ENCODE measurements around the gene SCAPER. TPM values are rescaled to one million over a fixed set of nuclear protein-coding genes. Genes with fewer than 3 reads are reported as not detected.

SCAPER gene
- total RNA-seq, 1 experiment from 2014 or later, result 7.4 TPM

GRCh38 chr15:76829939-76830338 lies 75.2 kb downstream of the SCAPER start:
- no peak overlapping the region for H3K56ac ChIP-seq (ENCODE audit: insufficient read length, low read depth, low read length)
- H4K8ac ChIP-seq (replicated peaks; ENCODE audit: insufficient read length, low read depth, low read length), result no peak overlapping the region
- no peak overlapping the region for H3K27ac ChIP-seq (ENCODE audit: insufficient read length, low read depth, low read length)
- Mint-ChIP-seq H3K4me1 (peaks cover 4 to 5% of the 10 kb centered on the region in 2 experiments; a peak in 3 of 4 replicates), H3K9me3 (peaks cover 0 to 2% of the 10 kb centered on the region in 2 experiments; a peak in 2 of 5 replicates), H3K36me3 (ENCODE audit: insufficient read depth in 1 of 3, low read depth in 3 of 3) (no peaks in the 10 kb centered on the region), H3K4me3 (no peak overlapping the region), H3K27ac (no peak overlapping the region), H3K27me3 (ENCODE audit: low read depth) (no peaks in the 10 kb centered on the region)
- H3T11ph ChIP-seq (ENCODE audit: low read length), result no peak overlapping the region
- no peak overlapping the region for H3K4me2 ChIP-seq (ENCODE audit: insufficient read depth, insufficient read length, low read length)
- no peak overlapping the region for H4K91ac ChIP-seq (ENCODE audit: insufficient read length, low read depth, low read length)
- no peak overlapping the region for H2BK20ac ChIP-seq (ENCODE audit: low read depth, low read length, poor library complexity, severe bottlenecking)
- no peak overlapping the region for H2BK15ac ChIP-seq (ENCODE audit: low read depth, low read length)
- H3K14ac ChIP-seq (ENCODE audit: insufficient read depth, low read length), result no peak overlapping the region
- no peak overlapping the region for H2AK5ac ChIP-seq (ENCODE audit: insufficient read length, low read length)
- H3K9me3 ChIP-seq (ENCODE audit: control insufficient read depth, low read depth, low read length), result no peaks in the 10 kb centered on the region
- no peak overlapping the region for H3K4ac ChIP-seq (ENCODE audit: low read depth, low read length)
- no peak for DNase-seq
- no peak overlapping the region for H2BK120ac ChIP-seq (ENCODE audit: low read depth, low read length, poor library complexity, severe bottlenecking)
- no peaks in the 10 kb centered on the region for H3K79me2 ChIP-seq (ENCODE audit: insufficient read depth, low read length)
- 100% methylated on average over 1 of the region's 4 CpGs for WGBS (ENCODE audit: extremely low coverage, insufficient read length, low lambda C conversion rate)
- H3K9ac ChIP-seq (ENCODE audit: extremely low read depth, insufficient read length, low read length), result no peak overlapping the region
- H3K23ac ChIP-seq (ENCODE audit: insufficient read length, low read depth, low read length), result no peak overlapping the region
- no peak overlapping the region for H2AFZ ChIP-seq (ENCODE audit: low read length)
- no peak overlapping the region for H2BK12ac ChIP-seq (ENCODE audit: insufficient read length, low read depth, low read length)
- H4K5ac ChIP-seq (ENCODE audit: insufficient read length, low read depth, low read length), result no peak overlapping the region
- no peaks in the 10 kb centered on the region for H3K4me1 ChIP-seq (ENCODE audit: insufficient read depth, low read length)
- no peak overlapping the region for H2BK5ac ChIP-seq (ENCODE audit: insufficient read length, low read length)
- no peaks in the 10 kb centered on the region for H3K79me1 ChIP-seq (ENCODE audit: insufficient read depth, low read depth, low read length, poor library complexity, severe bottlenecking)
- no peak for TF ChIP-seq CTCF (conservative IDR thresholded peaks at IDR 0.05)
- no peak overlapping the region for H3K18ac ChIP-seq (ENCODE audit: insufficient read length, low read depth, low read length)
- H4K20me1 ChIP-seq (ENCODE audit: control insufficient read depth, insufficient read depth, insufficient read length), result no peaks in the 10 kb centered on the region
- H3K23me2 ChIP-seq (ENCODE audit: insufficient read length, low read depth, low read length, poor library complexity, severe bottlenecking), result no peaks in the 10 kb centered on the region
- no peaks in the 10 kb centered on the region for H3K27me3 ChIP-seq (ENCODE audit: insufficient read depth, low read length)

All from H9 (cell line).